ENCODE data around the gene GNRHR. TPM values are rescaled to one million over a fixed set of nuclear protein-coding genes. Genes with fewer than 3 reads are reported as not detected.

The GNRHR gene
- total and polyA plus RNA-seq, 2 of the 4 experiments (the other 2 are of a cell fraction), result not detected

DNA sequence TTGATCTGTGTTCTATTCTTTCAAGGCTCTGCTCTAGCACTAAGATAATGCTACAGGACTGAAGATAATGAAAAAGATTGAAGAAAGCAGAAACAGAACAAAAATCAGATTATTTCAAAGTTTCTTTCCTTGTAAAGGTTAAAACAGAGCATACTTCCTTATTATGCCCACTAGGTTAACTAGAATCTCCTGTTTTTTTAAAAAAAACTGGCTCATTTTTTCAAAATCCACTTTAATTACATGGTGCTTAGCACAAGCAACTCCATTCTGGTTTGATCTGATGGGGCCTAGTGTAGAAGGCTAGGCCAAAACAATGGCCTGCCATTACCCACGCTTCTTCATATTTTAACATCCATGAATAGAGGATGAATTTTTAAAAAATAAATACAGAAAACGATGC lies 52.0 kb downstream of the GNRHR start:
- no peak overlapping the region for H2BK5ac ChIP-seq (ENCODE audit: low read depth, low read length, poor library complexity, severe bottlenecking)
- H3K9me3 ChIP-seq (ENCODE audit: control insufficient read depth, insufficient read depth, low read length), result no peaks in the 10 kb centered on the region
- peaks cover 5 to 31% of the 10 kb centered on the region in 2 experiments for H3K79me1 ChIP-seq (ENCODE audit: low read depth in 1 of 2, low read length in 2 of 2)
- BruUV-seq (replicated peaks), result no TSS peak
- TF ChIP-seq POLR2A (IDR thresholded peaks at IDR 0.05; ENCODE audit: low read depth, low read length) (no peak), MAZ (IDR thresholded peaks at IDR 0.05; ENCODE audit: borderline replicate concordance, low read depth, low read length) (no peak), NFE2L2 (IDR thresholded peaks at IDR 0.05; ENCODE audit: low read depth, low read length) (no peak), RAD21 (IDR thresholded peaks at IDR 0.05; ENCODE audit: low read length) (no peak), CEBPB (IDR thresholded peaks at IDR 0.05; ENCODE audit: low read depth, low read length) (no peak), MAFK (IDR thresholded peaks at IDR 0.05; ENCODE audit: low read depth, low read length) (no peak), SMC3 (IDR thresholded peaks at IDR 0.05; ENCODE audit: low read depth, low read length) (no peak), RCOR1 (IDR thresholded peaks at IDR 0.05; ENCODE audit: insufficient replicate concordance, low read length) (no peak), BHLHE40 (IDR thresholded peaks at IDR 0.05; ENCODE audit: low read depth, low read length) (no peak), CHD1 (IDR thresholded peaks at IDR 0.05; ENCODE audit: low read depth, low read length) (no peak), RFX5 (IDR thresholded peaks at IDR 0.05; ENCODE audit: low read depth, low read length) (no peak), FOS (IDR thresholded peaks at IDR 0.05; ENCODE audit: low read depth, low read length) (no peak), MXI1 (IDR thresholded peaks at IDR 0.05; ENCODE audit: borderline replicate concordance, low read depth, low read length) (no peak)
- TF ChIP-seq, protein P1, sequence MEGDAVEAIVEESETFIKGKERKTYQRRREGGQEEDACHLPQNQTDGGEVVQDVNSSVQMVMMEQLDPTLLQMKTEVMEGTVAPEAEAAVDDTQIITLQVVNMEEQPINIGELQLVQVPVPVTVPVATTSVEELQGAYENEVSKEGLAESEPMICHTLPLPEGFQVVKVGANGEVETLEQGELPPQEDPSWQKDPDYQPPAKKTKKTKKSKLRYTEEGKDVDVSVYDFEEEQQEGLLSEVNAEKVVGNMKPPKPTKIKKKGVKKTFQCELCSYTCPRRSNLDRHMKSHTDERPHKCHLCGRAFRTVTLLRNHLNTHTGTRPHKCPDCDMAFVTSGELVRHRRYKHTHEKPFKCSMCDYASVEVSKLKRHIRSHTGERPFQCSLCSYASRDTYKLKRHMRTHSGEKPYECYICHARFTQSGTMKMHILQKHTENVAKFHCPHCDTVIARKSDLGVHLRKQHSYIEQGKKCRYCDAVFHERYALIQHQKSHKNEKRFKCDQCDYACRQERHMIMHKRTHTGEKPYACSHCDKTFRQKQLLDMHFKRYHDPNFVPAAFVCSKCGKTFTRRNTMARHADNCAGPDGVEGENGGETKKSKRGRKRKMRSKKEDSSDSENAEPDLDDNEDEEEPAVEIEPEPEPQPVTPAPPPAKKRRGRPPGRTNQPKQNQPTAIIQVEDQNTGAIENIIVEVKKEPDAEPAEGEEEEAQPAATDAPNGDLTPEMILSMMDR (conservative IDR thresholded peaks at IDR 0.05; ENCODE audit: low read depth, low read length), result no peak
- TF ChIP-seq, protein P2, sequence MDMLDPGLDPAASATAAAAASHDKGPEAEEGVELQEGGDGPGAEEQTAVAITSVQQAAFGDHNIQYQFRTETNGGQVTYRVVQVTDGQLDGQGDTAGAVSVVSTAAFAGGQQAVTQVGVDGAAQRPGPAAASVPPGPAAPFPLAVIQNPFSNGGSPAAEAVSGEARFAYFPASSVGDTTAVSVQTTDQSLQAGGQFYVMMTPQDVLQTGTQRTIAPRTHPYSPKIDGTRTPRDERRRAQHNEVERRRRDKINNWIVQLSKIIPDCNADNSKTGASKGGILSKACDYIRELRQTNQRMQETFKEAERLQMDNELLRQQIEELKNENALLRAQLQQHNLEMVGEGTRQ (IDR thresholded peaks at IDR 0.05; ENCODE audit: low read depth, low read length), result no peak
- TF ChIP-seq, protein P3, sequence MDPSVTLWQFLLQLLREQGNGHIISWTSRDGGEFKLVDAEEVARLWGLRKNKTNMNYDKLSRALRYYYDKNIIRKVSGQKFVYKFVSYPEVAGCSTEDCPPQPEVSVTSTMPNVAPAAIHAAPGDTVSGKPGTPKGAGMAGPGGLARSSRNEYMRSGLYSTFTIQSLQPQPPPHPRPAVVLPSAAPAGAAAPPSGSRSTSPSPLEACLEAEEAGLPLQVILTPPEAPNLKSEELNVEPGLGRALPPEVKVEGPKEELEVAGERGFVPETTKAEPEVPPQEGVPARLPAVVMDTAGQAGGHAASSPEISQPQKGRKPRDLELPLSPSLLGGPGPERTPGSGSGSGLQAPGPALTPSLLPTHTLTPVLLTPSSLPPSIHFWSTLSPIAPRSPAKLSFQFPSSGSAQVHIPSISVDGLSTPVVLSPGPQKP (IDR thresholded peaks at IDR 0.05; ENCODE audit: borderline replicate concordance, low read depth, low read length), result no peak
- no peak overlapping the region for H3K4me3 ChIP-seq (ENCODE audit: insufficient read depth, low read depth, low read length)
- no peak overlapping the region for H3K14ac ChIP-seq (replicated peaks; ENCODE audit: low read depth, low read length)
- in situ Hi-C loops (cut with MboI; ENCODE audit: low sequenced_read_pairs) (no loop called here), intact Hi-C loops (cut with micrococcal nuclease) (no loop called here), dilution Hi-C loops (cut with HindIII; ENCODE audit: low sequenced_read_pairs, unreplicated experiment) (no loop called here)
- H4K91ac ChIP-seq (ENCODE audit: insufficient read depth, low read depth, low read length), result no peak overlapping the region
- H2BK120ac ChIP-seq (ENCODE audit: low read depth, low read length), result no peak overlapping the region
- no peaks in the 10 kb centered on the region for H3K27me3 ChIP-seq (ENCODE audit: control insufficient read depth, insufficient read depth, low read length)
- ATAC-seq (ENCODE audit: low read depth), result no peak
- no peak overlapping the region for H3K4ac ChIP-seq (ENCODE audit: low read depth, low read length)
- WGBS, 2 experiments (ENCODE audit: extremely low coverage in 2 of 2, insufficient read length in 1 of 2), result no CpG with 5 or more reads among the region's 2 CpGs
- H2BK15ac ChIP-seq (ENCODE audit: low read depth, low read length), result no peak overlapping the region
- ChIA-PET POLR2A (ENCODE audit: unreplicated experiment) (no interaction called here), CTCF (no interaction called here)
- H3K27ac ChIP-seq (ENCODE audit: insufficient read depth, low read length), result no peak overlapping the region
- H3K18ac ChIP-seq (ENCODE audit: low read depth, low read length), result no peak overlapping the region
- no peak overlapping the region for H2BK20ac ChIP-seq (ENCODE audit: low read depth, low read length)
- H3K36me3 ChIP-seq (ENCODE audit: control insufficient read depth, insufficient read depth, low read length), result no peaks in the 10 kb centered on the region
- H3K9me1 ChIP-seq (ENCODE audit: insufficient read depth, low read length), result no peaks in the 10 kb centered on the region
- no peaks in the 10 kb centered on the region for H4K20me1 ChIP-seq (ENCODE audit: insufficient read depth, low read length)
- peaks cover 6% of the 10 kb centered on the region; the same call in 1 of the 2 replicates for H3K4me1 ChIP-seq (ENCODE audit: control insufficient read depth, insufficient read depth, low read length)
- no peak overlapping the region for H2AK9ac ChIP-seq (replicated peaks; ENCODE audit: low read depth, low read length, poor library complexity)
- no peak overlapping the region for H3K56ac ChIP-seq (ENCODE audit: extremely low read depth, insufficient read depth, low read length)
- no peak for DNase-seq
- no peak overlapping the region for H3K23ac ChIP-seq (ENCODE audit: low read depth, low read length)
- no peak overlapping the region for H3K9ac ChIP-seq (ENCODE audit: low read depth, low read length)
- peak overlapping the region; percentile 47 to 58 for H4K8ac ChIP-seq (ENCODE audit: low read depth in 2 of 2, low read length in 2 of 2)
- no peak overlapping the region for H2AFZ ChIP-seq (replicated peaks; ENCODE audit: low read length, poor library complexity)
- peak overlapping the region; percentile 43 for H3K4me2 ChIP-seq (ENCODE audit: low read depth, low read length)
- H2AK5ac ChIP-seq (ENCODE audit: low read depth, low read length), result no peak overlapping the region
- H4K5ac ChIP-seq (ENCODE audit: low read depth, low read length), result peak overlapping the region; percentile 39; the same call in 1 of the 2 replicates

All from IMR-90 (cell line).